Measurements from ENCODE around the gene STRN3. TPM values are rescaled to one million over a fixed set of nuclear protein-coding genes. Genes with fewer than 3 reads are reported as not detected.

Gene STRN3
- total RNA-seq: 16.2 and 22.7 TPM in 2 replicates

GRCh38 chr14:31026077-31026449 lies at the start of gene STRN3:
Gene STRN3, minus strand, starts transcription at chr14:31026379. Its CDS starts 194 bp downstream, at chr14:31026185.

GRCh38 chr14:31025367-31026076 lies 657 bp downstream of the STRN3 start, which contains the start of gene AP4S1:
Gene AP4S1, plus strand, starts transcription at chr14:31025649. Its CDS starts 40,548 bp downstream, at chr14:31066197.

GRCh38 chr14:30874120-30874998 lies 151.8 kb downstream of the STRN3 start, which contains the start of gene COCH:
Gene COCH, plus strand, starts transcription at chr14:30874559. Its CDS starts 380 bp downstream, at chr14:30874939.

Other genes starting within 250 kb of the STRN3 start
- gene COCH, start 151.8 kb downstream of the STRN3 start, total RNA-seq: 0.45 and 0.84 TPM in 2 replicates
- gene AP4S1, start 730 bp downstream of the STRN3 start, total RNA-seq: 5.8 and 15.1 TPM in 2 replicates
- 46.8 and 62.5 TPM in 2 replicates for gene HECTD1, start 181.4 kb upstream of the STRN3 start, total RNA-seq